ENCODE measurements around the gene MME. TPM values are rescaled to one million over a fixed set of nuclear protein-coding genes. Genes with fewer than 3 reads are reported as not detected.

MME gene
- total RNA-seq, 1 donor, result 102 TPM

DNA sequence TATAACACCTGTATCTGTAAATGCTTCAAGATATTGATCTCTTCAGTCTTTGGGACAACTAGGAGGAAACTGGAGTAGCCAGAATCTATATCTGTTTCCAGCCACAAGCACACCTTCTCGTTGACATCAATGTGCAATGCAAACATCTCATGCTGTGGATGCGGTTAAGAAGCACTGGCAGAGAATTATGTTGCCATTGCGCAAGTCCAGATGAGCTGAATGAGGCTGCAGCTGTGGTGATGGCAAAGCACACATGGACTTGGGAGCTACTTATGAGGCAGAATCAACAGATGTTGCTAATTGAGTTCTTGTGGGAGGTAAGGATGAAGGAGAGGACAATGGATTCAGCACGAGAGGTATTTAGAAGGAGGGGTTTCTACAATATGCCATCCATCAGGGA, 122.5 kb downstream of the MME start:
- TF ChIP-seq CTCF (IDR thresholded peaks at IDR 0.05; ENCODE audit: extremely low read depth, low read depth, low read length), result no peak
- Histone ChIP-seq H3K36me3 (ENCODE audit: insufficient read depth, low read length) (no peaks in the 10 kb centered on the region), H3K27me3 (ENCODE audit: insufficient read depth, low read length) (no peaks in the 10 kb centered on the region), H3K4me3 (ENCODE audit: insufficient read depth, low read length) (no peak overlapping the region), H3K27ac (ENCODE audit: low read depth, low read length) (no peak overlapping the region), H2AFZ (ENCODE audit: low read length) (no peak overlapping the region), H4K20me1 (ENCODE audit: insufficient read depth, low read length) (no peaks in the 10 kb centered on the region), H3K4me2 (ENCODE audit: insufficient read depth, low read length) (no peak overlapping the region), H3K79me2 (ENCODE audit: insufficient read depth, low read length) (no peaks in the 10 kb centered on the region), H3K9me3 (ENCODE audit: low read depth, low read length) (no peaks in the 10 kb centered on the region), H3K4me1 (ENCODE audit: insufficient read depth, low read length) (no peaks in the 10 kb centered on the region)
- DNase-seq (ENCODE audit: insufficient read length, low spot score, missing footprints), result no peak

GRCh38 chr3:155204851-155205250, 124.7 kb downstream of the MME start:
- no peak for TF ChIP-seq CTCF (IDR thresholded peaks at IDR 0.05; ENCODE audit: extremely low read depth, low read depth, low read length)
- Histone ChIP-seq H4K20me1 (ENCODE audit: insufficient read depth, low read length) (no peaks in the 10 kb centered on the region), H3K36me3 (ENCODE audit: insufficient read depth, low read length) (no peaks in the 10 kb centered on the region), H3K27ac (ENCODE audit: low read depth, low read length) (no peak overlapping the region), H3K4me3 (ENCODE audit: insufficient read depth, low read length) (no peak overlapping the region), H3K4me2 (ENCODE audit: insufficient read depth, low read length) (no peak overlapping the region), H2AFZ (ENCODE audit: low read length) (no peak overlapping the region), H3K27me3 (ENCODE audit: insufficient read depth, low read length) (no peaks in the 10 kb centered on the region), H3K4me1 (ENCODE audit: insufficient read depth, low read length) (no peaks in the 10 kb centered on the region), H3K9me3 (ENCODE audit: low read depth, low read length) (no peaks in the 10 kb centered on the region), H3K79me2 (ENCODE audit: insufficient read depth, low read length) (no peaks in the 10 kb centered on the region)
- no peak for DNase-seq (ENCODE audit: insufficient read length, low spot score, missing footprints)

DNA sequence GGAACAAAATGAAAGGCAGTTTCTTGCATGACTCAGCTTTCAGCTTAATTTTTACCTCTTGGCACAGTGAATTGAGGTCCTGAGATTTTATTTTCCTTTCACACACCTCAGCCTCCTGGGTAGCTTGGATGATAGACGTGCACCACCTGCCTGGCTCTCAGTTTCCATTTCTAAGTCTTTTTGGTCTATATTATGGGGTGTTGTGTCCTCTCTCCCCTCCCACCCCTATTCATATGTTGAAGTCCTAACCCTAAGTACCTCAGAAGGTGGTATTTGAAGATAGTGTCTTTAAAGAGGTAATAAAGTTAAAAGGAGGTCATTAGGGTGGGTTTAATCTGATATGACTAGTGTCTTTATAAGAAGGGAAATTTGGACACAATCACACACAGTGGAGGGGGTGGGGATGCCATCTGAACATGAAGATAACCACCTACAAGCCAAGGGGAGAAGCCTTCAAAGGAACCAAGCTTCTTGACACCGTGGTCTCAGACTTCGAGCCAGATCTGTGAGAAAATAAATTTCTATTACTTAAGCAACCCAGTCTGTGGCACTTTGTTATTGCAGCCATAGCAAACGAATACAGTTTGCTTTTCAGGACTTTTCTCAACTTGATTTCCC, 128.2 kb downstream of the MME start:
- Histone ChIP-seq H4K20me1 (ENCODE audit: insufficient read depth, low read length) (no peaks in the 10 kb centered on the region), H3K27ac (ENCODE audit: low read depth, low read length) (no peak overlapping the region), H3K27me3 (ENCODE audit: insufficient read depth, low read length) (no peaks in the 10 kb centered on the region), H3K4me2 (ENCODE audit: insufficient read depth, low read length) (no peak overlapping the region), H3K4me1 (ENCODE audit: insufficient read depth, low read length) (no peaks in the 10 kb centered on the region), H3K9me3 (ENCODE audit: low read depth, low read length) (no peaks in the 10 kb centered on the region), H3K36me3 (ENCODE audit: insufficient read depth, low read length) (no peaks in the 10 kb centered on the region), H3K79me2 (ENCODE audit: insufficient read depth, low read length) (no peaks in the 10 kb centered on the region), H2AFZ (ENCODE audit: low read length) (no peak overlapping the region), H3K4me3 (ENCODE audit: insufficient read depth, low read length) (no peak overlapping the region)
- TF ChIP-seq CTCF (IDR thresholded peaks at IDR 0.05; ENCODE audit: extremely low read depth, low read depth, low read length), result no peak
- DNase-seq (ENCODE audit: insufficient read length, low spot score, missing footprints), result no peak

DNA sequence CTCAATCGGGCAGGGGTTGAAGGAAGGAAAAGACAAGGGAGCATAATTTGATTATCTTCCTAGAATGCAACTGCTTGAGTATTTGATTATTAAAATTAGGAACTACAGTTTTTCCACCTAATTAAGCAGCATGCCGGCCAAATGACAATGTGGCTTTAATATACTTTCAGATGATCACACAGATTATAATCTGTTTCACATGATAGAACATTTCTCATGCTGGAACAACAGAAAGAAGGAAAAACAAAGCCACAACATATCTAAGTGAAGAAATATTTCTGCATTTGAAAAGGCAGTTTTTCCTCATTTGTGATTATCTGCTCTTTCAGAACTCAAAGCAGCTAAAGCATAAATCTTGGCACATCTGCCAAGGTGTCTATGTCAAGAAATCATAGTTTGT, 130.6 kb downstream of the MME start:
- H3K27me3 ChIP-seq (ENCODE audit: insufficient read depth, low read length), result no peaks in the 10 kb centered on the region
- no peak overlapping the region for H3K4me2 ChIP-seq (ENCODE audit: insufficient read depth, low read length)
- H3K79me2 ChIP-seq (ENCODE audit: insufficient read depth, low read length), result no peaks in the 10 kb centered on the region
- TF ChIP-seq CTCF (IDR thresholded peaks at IDR 0.05; ENCODE audit: extremely low read depth, low read depth, low read length), result no peak
- no peaks in the 10 kb centered on the region for H3K36me3 ChIP-seq (ENCODE audit: insufficient read depth, low read length)
- no peak overlapping the region for H3K4me3 ChIP-seq (ENCODE audit: insufficient read depth, low read length)
- H2AFZ ChIP-seq (ENCODE audit: low read length), result no peak overlapping the region
- DNase-seq (ENCODE audit: insufficient read length, low spot score, missing footprints), result no peak
- no peaks in the 10 kb centered on the region for H4K20me1 ChIP-seq (ENCODE audit: insufficient read depth, low read length)
- no peak overlapping the region for H3K27ac ChIP-seq (ENCODE audit: low read depth, low read length)
- no peaks in the 10 kb centered on the region for H3K9me3 ChIP-seq (ENCODE audit: low read depth, low read length)
- no peaks in the 10 kb centered on the region for H3K4me1 ChIP-seq (ENCODE audit: insufficient read depth, low read length)
